ENCODE measurements around the gene ARRDC1. TPM values are rescaled to one million over a fixed set of nuclear protein-coding genes. Genes with fewer than 3 reads are reported as not detected.
"Not testable (repeated sequence)": the region's sequence is repeated elsewhere in the genome, so short reads cannot be mapped to it uniquely, and the experiment has no call there.

Gene ARRDC1
- polyA plus RNA-seq (2012; ENCODE audit: low read depth, missing spikeins) = 15.7 TPM

- peak; percentile 50; the same call in 1 of the 2 replicates for TF ChIP-seq TAF1 (IDR thresholded peaks at IDR 0.05; ENCODE audit: low read depth, low read length)
- no peak for TF ChIP-seq PAX5 (IDR thresholded peaks at IDR 0.05; ENCODE audit: insufficient read depth, low read length, severe bottlenecking)
- TF ChIP-seq SPI1 (IDR thresholded peaks at IDR 0.05; ENCODE audit: low read depth, low read length) = no peak
- TF ChIP-seq POLR2A (IDR thresholded peaks at IDR 0.05; ENCODE audit: low read depth, low read length) = peak; percentile 44; the same call in 1 of the 2 replicates
- 0 out of 2 replicates have a peak, but pooled peaks have one; percentile 44 for TF ChIP-seq POLR2AphosphoS5 (IDR thresholded peaks at IDR 0.05; ENCODE audit: low read depth, low read length)
- no peak for TF ChIP-seq POU2F2 (IDR thresholded peaks at IDR 0.05; ENCODE audit: low read depth, low read length)
- DNase-seq (ENCODE audit: insufficient read length, low spot score) = peak; percentile 93
- peak; percentile 88 for FAIRE-seq
These were observed at the start of gene ARRDC1 for GRCh38 chr9:137605121-137606004. Gene ARRDC1, plus strand, starts transcription at chr9:137605686. Its CDS starts 32 bp downstream, at chr9:137605718.

- no peak for DNase-seq (ENCODE audit: insufficient read length, low spot score)
- TF ChIP-seq POLR2A (IDR thresholded peaks at IDR 0.05; ENCODE audit: low read depth, low read length) = no peak
- no peak for TF ChIP-seq POU2F2 (IDR thresholded peaks at IDR 0.05; ENCODE audit: low read depth, low read length)
- TF ChIP-seq SPI1 (IDR thresholded peaks at IDR 0.05; ENCODE audit: low read depth, low read length) = no peak
- TF ChIP-seq POLR2AphosphoS5 (IDR thresholded peaks at IDR 0.05; ENCODE audit: low read depth, low read length) = no peak
- no peak for FAIRE-seq
These were observed 49.2 kb upstream of the ARRDC1 start for GRCh38 chr9:137556069-137556838.

- no peak for DNase-seq (ENCODE audit: insufficient read length, low spot score)
- TF ChIP-seq POLR2A (IDR thresholded peaks at IDR 0.05; ENCODE audit: low read depth, low read length) = no peak
- TF ChIP-seq PAX5 (IDR thresholded peaks at IDR 0.05; ENCODE audit: insufficient read depth, low read length, severe bottlenecking) = no peak
- no peak for TF ChIP-seq POU2F2 (IDR thresholded peaks at IDR 0.05; ENCODE audit: low read depth, low read length)
- no peak for TF ChIP-seq SPI1 (IDR thresholded peaks at IDR 0.05; ENCODE audit: low read depth, low read length)
- TF ChIP-seq TAF1 (IDR thresholded peaks at IDR 0.05; ENCODE audit: low read depth, low read length) = no peak
- FAIRE-seq = no peak
These were observed 47.4 kb upstream of the ARRDC1 start for GRCh38 chr9:137558127-137558526.

GRCh38 chr9:137564134-137564533, 41.4 kb upstream of the ARRDC1 start:
- TF ChIP-seq POLR2A (IDR thresholded peaks at IDR 0.05; ENCODE audit: low read depth, low read length) (no peak), POLR2AphosphoS5 (IDR thresholded peaks at IDR 0.05; ENCODE audit: low read depth, low read length) (no peak), TAF1 (IDR thresholded peaks at IDR 0.05; ENCODE audit: low read depth, low read length) (no peak), SPI1 (IDR thresholded peaks at IDR 0.05; ENCODE audit: low read depth, low read length) (no peak), PAX5 (IDR thresholded peaks at IDR 0.05; ENCODE audit: insufficient read depth, low read length, severe bottlenecking) (no peak), POU2F2 (IDR thresholded peaks at IDR 0.05; ENCODE audit: low read depth, low read length) (no peak)
- DNase-seq (ENCODE audit: insufficient read length, low spot score) = no peak
- FAIRE-seq = no peak

- TF ChIP-seq TAF1 (IDR thresholded peaks at IDR 0.05; ENCODE audit: low read depth, low read length) (no peak), POU2F2 (IDR thresholded peaks at IDR 0.05; ENCODE audit: low read depth, low read length) (no peak), PAX5 (IDR thresholded peaks at IDR 0.05; ENCODE audit: insufficient read depth, low read length, severe bottlenecking) (no peak), POLR2AphosphoS5 (IDR thresholded peaks at IDR 0.05; ENCODE audit: low read depth, low read length) (no peak), POLR2A (IDR thresholded peaks at IDR 0.05; ENCODE audit: low read depth, low read length) (no peak), SPI1 (IDR thresholded peaks at IDR 0.05; ENCODE audit: low read depth, low read length) (no peak)
- DNase-seq (ENCODE audit: insufficient read length, low spot score) = no peak
- no peak for FAIRE-seq
These were observed 40.6 kb upstream of the ARRDC1 start for GRCh38 chr9:137564817-137565411.

GRCh38 chr9:137568445-137568844, 37.0 kb upstream of the ARRDC1 start:
- not testable (repeated sequence) for FAIRE-seq; DNase-seq (ENCODE audit: insufficient read length, low spot score)

GRCh38 chr9:137569609-137570203, 35.8 kb upstream of the ARRDC1 start:
- TF ChIP-seq SPI1 (IDR thresholded peaks at IDR 0.05; ENCODE audit: low read depth, low read length) (no peak), POLR2AphosphoS5 (IDR thresholded peaks at IDR 0.05; ENCODE audit: low read depth, low read length) (no peak), POU2F2 (IDR thresholded peaks at IDR 0.05; ENCODE audit: low read depth, low read length) (no peak), POLR2A (IDR thresholded peaks at IDR 0.05; ENCODE audit: low read depth, low read length) (no peak), TAF1 (IDR thresholded peaks at IDR 0.05; ENCODE audit: low read depth, low read length) (no peak), PAX5 (IDR thresholded peaks at IDR 0.05; ENCODE audit: insufficient read depth, low read length, severe bottlenecking) (no peak)
- FAIRE-seq (no peak), DNase-seq (ENCODE audit: insufficient read length, low spot score) (no peak)

- TF ChIP-seq SPI1 (IDR thresholded peaks at IDR 0.05; ENCODE audit: low read depth, low read length) (no peak), POLR2AphosphoS5 (IDR thresholded peaks at IDR 0.05; ENCODE audit: low read depth, low read length) (no peak), PAX5 (IDR thresholded peaks at IDR 0.05; ENCODE audit: insufficient read depth, low read length, severe bottlenecking) (no peak), TAF1 (IDR thresholded peaks at IDR 0.05; ENCODE audit: low read depth, low read length) (no peak), POLR2A (IDR thresholded peaks at IDR 0.05; ENCODE audit: low read depth, low read length) (no peak), POU2F2 (IDR thresholded peaks at IDR 0.05; ENCODE audit: low read depth, low read length) (no peak)
- no peak for DNase-seq (ENCODE audit: insufficient read length, low spot score)
- no peak for FAIRE-seq
These were observed 34.9 kb upstream of the ARRDC1 start for GRCh38 chr9:137570566-137570965.

- FAIRE-seq = no peak
- no peak for TF ChIP-seq POLR2A (IDR thresholded peaks at IDR 0.05; ENCODE audit: low read depth, low read length)
- TF ChIP-seq SPI1 (IDR thresholded peaks at IDR 0.05; ENCODE audit: low read depth, low read length) = no peak
- TF ChIP-seq POU2F2 (IDR thresholded peaks at IDR 0.05; ENCODE audit: low read depth, low read length) = no peak
- no peak for TF ChIP-seq PAX5 (IDR thresholded peaks at IDR 0.05; ENCODE audit: insufficient read depth, low read length, severe bottlenecking)
- TF ChIP-seq POLR2AphosphoS5 (IDR thresholded peaks at IDR 0.05; ENCODE audit: low read depth, low read length) = no peak
- TF ChIP-seq TAF1 (IDR thresholded peaks at IDR 0.05; ENCODE audit: low read depth, low read length) = no peak
- no peak for DNase-seq (ENCODE audit: insufficient read length, low spot score)
These were observed 31.3 kb upstream of the ARRDC1 start for GRCh38 chr9:137574192-137574591.

Measured in GM12891 (cell line).